CD4-positive, alpha-beta T cell treated with Interleukin-17A for 1 hour (primary cell): Measurements from ENCODE around the gene NAB1.
"Not testable (repeated sequence)": the region's sequence is repeated elsewhere in the genome, so short reads cannot be mapped to it uniquely, and the experiment has no call there.

Experiments used
- DNase-seq: peaks from one replicate; pipeline ENCODE4 v3.0.0-alpha.2; 2020

NAB1 gene

GRCh38 chr2:190649035-190649797, at the start of gene NAB1:
Gene NAB1 (plus strand): TSS chr2:190649083. CDS start chr2:190659177, 10,094 bp downstream.
- DNase-seq = peak; percentile 61

GRCh38 chr2:190599546-190600220, 49.2 kb upstream of the NAB1 start:
- DNase-seq = no peak

GRCh38 chr2:190600293-190601103, 48.4 kb upstream of the NAB1 start:
- DNase-seq = no peak

GRCh38 chr2:190603374-190603773, 45.5 kb upstream of the NAB1 start:
- DNase-seq = no peak

- DNase-seq = no peak
These were observed 41.8 kb upstream of the NAB1 start for GRCh38 chr2:190607014-190607597.

GRCh38 chr2:190607657-190608357, 41.1 kb upstream of the NAB1 start:
- DNase-seq = no peak

GRCh38 chr2:190608863-190609262, 40.0 kb upstream of the NAB1 start:
- DNase-seq = not testable (repeated sequence)

- DNase-seq = not testable (repeated sequence)
These were observed 39.5 kb upstream of the NAB1 start for GRCh38 chr2:190609397-190609796.

GRCh38 chr2:190610528-190610927, 38.4 kb upstream of the NAB1 start:
- DNase-seq = not testable (repeated sequence)

- DNase-seq = no peak
These were observed 33.2 kb upstream of the NAB1 start for GRCh38 chr2:190615555-190616200.

GRCh38 chr2:190618030-190618429, 30.9 kb upstream of the NAB1 start:
- DNase-seq = no peak

- no peak for DNase-seq
These were observed 23.2 kb upstream of the NAB1 start for GRCh38 chr2:190625691-190626090.

GRCh38 chr2:190626641-190627210, 22.2 kb upstream of the NAB1 start:
- no peak for DNase-seq

GRCh38 chr2:190627448-190628412, 21.2 kb upstream of the NAB1 start:
- DNase-seq = no peak

- no peak for DNase-seq
These were observed 20.1 kb upstream of the NAB1 start for GRCh38 chr2:190628591-190629319.

GRCh38 chr2:190634381-190634780, 14.5 kb upstream of the NAB1 start:
- no peak for DNase-seq

GRCh38 chr2:190635781-190636180, 13.1 kb upstream of the NAB1 start:
- peak; percentile 32 for DNase-seq

- no peak for DNase-seq
These were observed 12.5 kb upstream of the NAB1 start for GRCh38 chr2:190636361-190636760.

GRCh38 chr2:190637281-190637734, 11.6 kb upstream of the NAB1 start:
- DNase-seq = no peak
